Natural killer cell treated with Interleukin-12 subunit alpha and Interleukin-12 subunit beta and Interleukin-15 and Interleukin-18, amount 100 ng/mL, for 72 hours (primary cell): ENCODE measurements around the gene UCN. TPM values are rescaled to one million over a fixed set of nuclear protein-coding genes. Genes with fewer than 3 reads are reported as not detected.
"Not testable (repeated sequence)": the region's sequence is repeated elsewhere in the genome, so short reads cannot be mapped to it uniquely, and the experiment has no call there.

Experiments used
- ATAC-seq, 2 donors: fragments of 150-1000 bp; cut with Tn5 transposase in 1 of 2; sonication (Bioruptor Pico), chemical (Tn5 transposase) in 1 of 2; 2 replicates each; pipeline ENCODE4 v1.10.0; 2021
- DNase-seq: peaks from one replicate; pipeline ENCODE4 v3.0.0; 2022; ENCODE audit warnings: low spot score
- H3K27ac Mint-ChIP-seq, 2 donors: 1 replicate in 1 of 2; 2 replicates in 1 of 2; pipeline ENCODE4 v1.8.0; 2022; ENCODE audit warnings: mixed read lengths in 2 of 2, mild to moderate bottlenecking in 1 of 2, moderate library complexity in 1 of 2
- H3K27me3 Mint-ChIP-seq, 2 donors: 1 replicate in 1 of 2; 2 replicates in 1 of 2; pipeline ENCODE4 v1.8.0; 2022; ENCODE audit warnings: mixed read lengths in 2 of 2
- H3K36me3 Mint-ChIP-seq: one replicate; pipeline ENCODE4 v1.8.0; 2022; ENCODE audit warnings: mixed read lengths
- H3K4me1 Mint-ChIP-seq, 2 donors: 1 replicate in 1 of 2; 2 replicates in 1 of 2; pipeline ENCODE4 v1.8.0; 2022; ENCODE audit warnings: low read depth in 2 of 2, mixed read lengths in 2 of 2, mild to moderate bottlenecking in 1 of 2
- H3K4me3 Mint-ChIP-seq: one replicate; pipeline ENCODE4 v1.8.0; 2022; ENCODE audit warnings: mixed read lengths
- H3K9me3 Mint-ChIP-seq: 2 replicates; pipeline ENCODE4 v1.8.0; 2022; ENCODE audit warnings: mixed read lengths
- total RNA-seq, 2 donors: library from RNA; stranded (reverse); gene quantifications; one replicate each; pipeline ENCODE4 v1.2.3, GENCODE V29; 2022

Gene UCN
- total RNA-seq, 2 donors from 2014 or later = 1.3 TPM

DNA sequence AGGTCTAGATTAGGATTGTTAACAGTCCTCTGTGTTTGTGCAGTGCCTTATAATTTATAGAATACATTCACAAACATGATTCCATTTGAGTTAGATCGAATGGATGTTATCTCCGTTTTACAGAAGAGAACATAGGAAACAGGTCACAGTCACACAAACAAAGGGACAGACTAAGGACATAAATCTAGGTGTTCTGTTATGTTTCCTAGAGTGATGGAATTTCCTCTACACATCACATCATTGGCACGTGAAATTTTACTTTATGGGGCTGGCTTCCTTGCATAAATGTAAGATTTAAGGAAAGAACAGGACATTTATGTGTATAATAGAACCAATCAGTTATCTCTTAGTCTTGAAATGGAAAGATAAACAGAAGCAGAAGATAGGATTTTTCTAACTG, 19.6 kb downstream of the UCN start:
- no peak for ATAC-seq
- Mint-ChIP-seq H3K36me3 (no peaks in the 10 kb centered on the region), H3K27me3 (peaks cover 0 to 26% of the 10 kb centered on the region in 2 donors), H3K9me3 (no peaks in the 10 kb centered on the region), H3K4me3 (no peak overlapping the region), H3K4me1 (no peaks in the 10 kb centered on the region), H3K27ac (no peak overlapping the region)
- no peak for DNase-seq

DNA sequence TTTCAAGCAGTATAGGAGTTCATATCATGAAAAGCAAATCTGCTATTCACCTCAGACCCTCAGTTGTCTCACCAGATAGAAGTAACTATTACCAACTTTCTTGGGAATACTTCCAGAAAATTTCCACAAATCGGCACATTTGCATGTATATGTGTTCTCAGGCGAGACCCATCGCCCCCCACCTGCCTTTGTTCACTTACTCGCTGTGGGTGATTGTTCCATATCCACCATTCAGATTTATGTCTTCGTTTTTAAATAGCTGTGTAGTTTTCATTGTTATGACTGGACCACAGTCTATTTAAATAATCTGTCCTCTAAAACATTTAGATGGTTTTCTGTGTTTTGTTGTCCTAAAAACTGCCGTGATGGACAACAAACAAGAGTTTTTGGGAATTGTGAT, 22.8 kb downstream of the UCN start:
- no peak for DNase-seq
- H3K27ac Mint-ChIP-seq = no peak overlapping the region
- H3K36me3 Mint-ChIP-seq = no peaks in the 10 kb centered on the region
- H3K9me3 Mint-ChIP-seq = no peaks in the 10 kb centered on the region
- ATAC-seq = no peak
- no peak overlapping the region for H3K4me3 Mint-ChIP-seq
- no peaks in the 10 kb centered on the region for H3K4me1 Mint-ChIP-seq
- peaks cover 12 to 36% of the 10 kb centered on the region in 2 donors for H3K27me3 Mint-ChIP-seq

DNA sequence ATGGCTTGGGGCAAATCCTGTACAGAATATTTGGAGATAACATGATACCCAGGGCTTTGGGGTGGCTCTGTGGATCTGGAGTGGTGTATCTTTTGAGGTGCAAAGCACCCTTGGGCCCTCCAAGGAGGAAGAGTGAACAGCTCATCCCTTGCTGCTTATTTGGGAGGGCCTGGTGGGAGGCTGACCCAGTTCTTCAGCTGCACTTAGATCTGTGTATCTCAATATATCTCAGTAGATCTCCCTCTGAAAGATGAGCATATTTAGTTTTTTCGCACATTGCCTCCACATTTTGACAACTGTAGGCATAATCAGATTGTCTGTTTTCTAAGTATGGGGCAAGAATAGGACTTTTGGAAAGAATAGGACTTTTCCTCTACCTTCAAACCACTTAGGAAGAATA, 23.2 kb downstream of the UCN start:
- Mint-ChIP-seq H3K36me3 (no peaks in the 10 kb centered on the region), H3K27me3 (peaks cover 12 to 36% of the 10 kb centered on the region in 2 donors), H3K27ac (no peak overlapping the region), H3K4me3 (no peak overlapping the region), H3K9me3 (no peaks in the 10 kb centered on the region), H3K4me1 (peaks cover 0 to 2% of the 10 kb centered on the region in 2 donors)
- no peak for ATAC-seq
- DNase-seq = no peak

DNA sequence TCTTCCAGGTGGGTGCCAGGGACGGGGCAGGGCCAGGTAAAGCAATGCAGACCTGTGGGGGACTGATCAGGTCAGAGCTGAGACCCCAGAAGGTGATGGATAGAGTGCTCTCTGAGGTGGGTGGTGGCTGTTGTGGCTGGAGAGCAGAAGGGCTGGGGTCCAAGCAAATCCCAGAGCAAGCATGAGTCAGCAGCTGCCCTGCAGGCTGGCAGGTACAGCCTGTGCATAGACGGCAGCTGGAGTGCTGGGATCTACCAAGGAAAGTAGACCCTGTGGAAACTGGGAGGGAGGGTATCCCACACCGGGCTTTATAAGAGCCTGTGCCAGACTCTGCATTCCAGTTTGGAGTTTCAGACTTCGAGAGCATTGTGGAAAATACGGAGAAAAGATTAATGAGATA, 25.4 kb downstream of the UCN start:
- Mint-ChIP-seq H3K36me3 (no peaks in the 10 kb centered on the region), H3K27me3 (peaks cover 17 to 38% of the 10 kb centered on the region in 2 donors), H3K27ac (no peak overlapping the region), H3K4me3 (no peak overlapping the region), H3K9me3 (no peaks in the 10 kb centered on the region), H3K4me1 (peaks cover 3 to 5% of the 10 kb centered on the region in 2 donors)
- no peak for DNase-seq
- ATAC-seq = peak in 1 of 2 donors; percentile 20

DNA sequence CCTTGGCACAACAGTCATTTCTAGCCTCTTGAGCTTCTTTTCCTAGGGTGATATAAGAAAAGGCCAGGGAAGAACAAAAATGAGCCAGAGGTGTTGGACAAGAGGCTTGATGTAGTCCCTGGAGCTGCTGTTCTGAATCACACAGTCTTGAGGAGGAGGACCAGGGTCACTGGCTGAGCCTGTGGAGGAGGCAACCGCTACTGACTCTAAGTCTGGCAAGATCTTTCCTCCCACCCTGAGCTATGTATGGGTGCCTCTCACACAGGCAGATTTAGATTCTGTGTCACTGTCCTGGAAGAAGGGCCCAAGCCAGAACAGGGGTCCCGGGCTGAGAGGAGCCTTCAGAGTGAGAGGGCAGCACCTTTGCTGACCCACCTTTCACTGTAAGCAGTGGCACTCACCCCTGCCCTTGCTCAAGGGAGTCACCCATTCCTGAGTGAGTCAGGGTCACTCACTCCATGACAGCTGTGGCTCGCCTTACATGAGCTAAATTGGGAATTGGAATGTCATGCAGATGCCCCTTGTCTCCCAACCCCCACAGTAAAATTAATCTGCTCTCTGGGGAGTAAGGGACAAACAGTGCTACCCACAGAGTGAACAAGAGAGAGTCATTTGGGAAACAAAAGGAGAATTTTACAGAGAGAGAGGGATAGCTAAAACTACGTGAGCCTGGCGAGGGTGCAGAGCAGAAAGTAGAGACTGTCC, 26.2 kb downstream of the UCN start, which contains the start of gene TRIM54:
TSS of gene TRIM54 (plus strand) at position 575 of the 705 bp plus-strand sequence. CDS start 303 bp downstream, outside the sequence.
- H3K27me3 Mint-ChIP-seq = peaks cover 21 to 44% of the 10 kb centered on the region in 2 donors
- H3K4me1 Mint-ChIP-seq = peaks cover 3 to 5% of the 10 kb centered on the region in 2 donors
- peak in 1 of 2 donors; percentile 17 for ATAC-seq

GRCh38 chr2:27281442-27281841, 26.8 kb downstream of the UCN start:
- H3K27ac Mint-ChIP-seq = no peak overlapping the region
- H3K9me3 Mint-ChIP-seq = no peaks in the 10 kb centered on the region
- DNase-seq (no peak), ATAC-seq (no peak)
- peaks cover 3 to 5% of the 10 kb centered on the region in 2 donors for H3K4me1 Mint-ChIP-seq
- peaks cover 21 to 40% of the 10 kb centered on the region in 2 donors for H3K27me3 Mint-ChIP-seq
- H3K36me3 Mint-ChIP-seq = no peaks in the 10 kb centered on the region
- no peak overlapping the region for H3K4me3 Mint-ChIP-seq

More for the DNA sequence above, 26.2 kb downstream of the UCN start, which contains the start of gene TRIM54:
- Mint-ChIP-seq H3K36me3 (no peaks in the 10 kb centered on the region), H3K4me3 (no peak within 1 kb of the TSS), H3K9me3 (no peaks in the 10 kb centered on the region), H3K27ac (no peak within 1 kb of the TSS)
- DNase-seq = no peak

- Mint-ChIP-seq H3K9me3 (no peaks in the 10 kb centered on the region), H3K4me1 (peaks cover 3 to 5% of the 10 kb centered on the region in 2 donors), H3K27ac (no peak overlapping the region), H3K4me3 (no peak overlapping the region), H3K27me3 (peaks cover 21 to 36% of the 10 kb centered on the region in 2 donors), H3K36me3 (no peaks in the 10 kb centered on the region)
- ATAC-seq = no peak
- no peak for DNase-seq
These were observed 27.4 kb downstream of the UCN start for GRCh38 chr2:27280826-27281225.

GRCh38 chr2:27278010-27278409, 30.2 kb downstream of the UCN start:
- Mint-ChIP-seq H3K36me3 (no peaks in the 10 kb centered on the region), H3K4me1 (peaks cover 3 to 5% of the 10 kb centered on the region in 2 donors), H3K4me3 (no peak overlapping the region), H3K27me3 (peaks cover 26 to 50% of the 10 kb centered on the region in 2 donors), H3K9me3 (no peaks in the 10 kb centered on the region), H3K27ac (no peak overlapping the region)
- no peak for DNase-seq
- no peak for ATAC-seq

DNA sequence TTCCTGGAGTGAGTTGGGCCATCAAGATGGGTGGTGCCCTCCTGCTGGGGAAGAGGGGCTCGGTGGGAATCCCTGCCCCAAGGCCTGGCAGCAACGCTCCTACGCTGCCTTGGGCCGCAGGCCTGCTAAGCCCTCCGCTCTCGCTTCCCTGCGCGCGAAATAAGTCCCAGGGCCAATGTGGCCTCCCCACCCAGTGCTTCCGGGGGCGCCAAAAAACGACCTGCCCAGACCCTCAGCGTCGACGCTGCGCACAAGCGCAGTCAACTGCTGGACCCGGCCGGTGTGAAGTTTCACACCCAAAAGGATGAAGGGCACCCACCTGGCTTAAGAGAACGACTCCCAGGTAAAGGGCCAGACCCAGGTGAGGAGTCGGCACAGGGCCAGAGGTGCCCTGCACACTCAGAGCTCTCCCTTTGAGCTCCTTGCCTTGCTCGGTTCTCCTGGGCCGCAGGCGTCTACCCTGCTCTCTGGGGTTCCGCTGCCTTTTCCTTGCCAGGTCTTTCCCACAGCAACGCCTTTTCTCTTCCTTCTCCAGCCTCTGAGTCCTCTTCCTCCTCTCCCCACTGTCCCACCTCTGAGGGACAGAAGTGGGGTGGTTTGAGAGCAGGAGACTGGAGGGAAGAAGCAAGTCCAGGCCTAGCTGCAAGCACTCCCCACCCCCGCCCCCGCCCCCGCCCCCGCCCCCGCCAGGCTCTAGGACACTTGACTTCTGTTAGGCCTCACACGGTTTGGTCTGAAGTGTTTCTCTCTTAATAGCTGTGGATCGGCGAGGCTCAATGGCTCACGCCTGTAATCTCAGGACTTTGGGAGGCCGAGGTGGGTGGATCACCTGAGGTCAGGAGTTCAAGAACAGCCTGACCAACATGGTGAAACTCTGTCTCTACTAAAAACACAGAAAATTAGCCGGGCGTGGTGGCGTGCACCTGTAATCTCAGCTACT, 32.8 kb downstream of the UCN start, which contains the start of gene DNAJC5G:
TSS of gene DNAJC5G (plus strand) at position 223 of the 940 bp plus-strand sequence. CDS start 1,296 bp downstream, outside the sequence.
- Mint-ChIP-seq H3K9me3 (no peaks in the 10 kb centered on the region), H3K4me1 (peaks cover 3 to 5% of the 10 kb centered on the region in 2 donors), H3K27me3 (peaks cover 16 to 36% of the 10 kb centered on the region in 2 donors)

GRCh38 chr2:27272537-27273522, 35.4 kb downstream of the UCN start:
- DNase-seq = peak; percentile 26
- H3K9me3 Mint-ChIP-seq, ATAC-seq, H3K27ac Mint-ChIP-seq, H3K36me3 Mint-ChIP-seq, H3K4me3 Mint-ChIP-seq, H3K4me1 Mint-ChIP-seq: not testable (repeated sequence)
- H3K27me3 Mint-ChIP-seq = peaks cover 16 to 25% of the 10 kb centered on the region in 2 donors

More for the DNA sequence above, 32.8 kb downstream of the UCN start, which contains the start of gene DNAJC5G:
- no peak within 1 kb of the TSS for H3K27ac Mint-ChIP-seq
- H3K4me3 Mint-ChIP-seq = no peak within 1 kb of the TSS
- no peaks in the 10 kb centered on the region for H3K36me3 Mint-ChIP-seq
- DNase-seq (peak; percentile 34), ATAC-seq (no peak)

GRCh38 chr2:27271631-27272340, 36.5 kb downstream of the UCN start:
- Mint-ChIP-seq H3K9me3 (no peaks in the 10 kb centered on the region), H3K4me3 (no peak overlapping the region), H3K4me1 (no peaks in the 10 kb centered on the region), H3K27ac (no peak overlapping the region), H3K27me3 (peaks cover 12 to 20% of the 10 kb centered on the region in 2 donors), H3K36me3 (no peaks in the 10 kb centered on the region)
- DNase-seq (no peak), ATAC-seq (no peak)

- DNase-seq (no peak), ATAC-seq (no peak)
- Mint-ChIP-seq H3K36me3 (no peaks in the 10 kb centered on the region), H3K4me3 (no peak overlapping the region), H3K9me3 (no peaks in the 10 kb centered on the region), H3K27ac (no peak overlapping the region), H3K27me3 (peaks cover 12 to 20% of the 10 kb centered on the region in 2 donors), H3K4me1 (no peaks in the 10 kb centered on the region)
These were observed 37.6 kb downstream of the UCN start for GRCh38 chr2:27270670-27271069.
